Measurements from ENCODE around the gene ATP2B2.

ATP2B2 gene

GRCh38 chr3:10330319-10330718, 175.1 kb downstream of the ATP2B2 start:
- DNase-seq (ENCODE audit: low read depth, low spot score) = no peak

DNA sequence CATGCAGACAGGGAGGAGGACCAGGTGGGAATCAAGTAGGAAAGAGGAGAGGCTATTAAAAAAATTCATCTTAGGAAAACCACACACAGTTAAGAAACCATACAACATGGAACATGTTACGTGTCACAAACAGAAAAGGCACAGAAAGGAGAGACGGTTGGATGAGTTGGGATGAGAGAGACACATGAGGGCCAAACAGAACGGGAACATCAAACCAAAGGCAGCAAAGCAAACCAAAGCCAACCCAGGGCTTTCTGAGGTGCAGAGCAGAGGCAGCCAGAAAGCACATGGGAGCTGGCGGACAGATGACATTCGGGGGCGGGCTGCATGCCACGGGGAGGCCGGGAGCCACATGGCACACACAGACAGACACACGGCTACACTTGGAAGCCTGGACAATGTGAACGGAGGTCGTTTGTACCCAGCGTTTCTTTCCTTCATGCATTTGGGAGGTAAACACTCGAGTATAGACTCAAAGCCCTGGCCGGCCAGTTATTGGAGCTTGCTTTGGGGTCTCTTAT, 175.8 kb downstream of the ATP2B2 start:
- DNase-seq (ENCODE audit: low read depth, low spot score) = no peak

- DNase-seq (ENCODE audit: low read depth, low spot score) = no peak
Measured at GRCh38 chr3:10328460-10329071, 176.8 kb downstream of the ATP2B2 start.

- DNase-seq (ENCODE audit: low read depth, low spot score) = no peak
Measured at GRCh38 chr3:10327592-10327991, 177.8 kb downstream of the ATP2B2 start.

- peak; percentile 34 for DNase-seq (ENCODE audit: low read depth, low spot score)
Measured at GRCh38 chr3:10322352-10322710, 183.1 kb downstream of the ATP2B2 start.

GRCh38 chr3:10321630-10322351, 183.6 kb downstream of the ATP2B2 start:
- no peak for DNase-seq (ENCODE audit: low read depth, low spot score)

GRCh38 chr3:10320320-10320677, 185.1 kb downstream of the ATP2B2 start:
- DNase-seq (ENCODE audit: low read depth, low spot score) = no peak

DNA sequence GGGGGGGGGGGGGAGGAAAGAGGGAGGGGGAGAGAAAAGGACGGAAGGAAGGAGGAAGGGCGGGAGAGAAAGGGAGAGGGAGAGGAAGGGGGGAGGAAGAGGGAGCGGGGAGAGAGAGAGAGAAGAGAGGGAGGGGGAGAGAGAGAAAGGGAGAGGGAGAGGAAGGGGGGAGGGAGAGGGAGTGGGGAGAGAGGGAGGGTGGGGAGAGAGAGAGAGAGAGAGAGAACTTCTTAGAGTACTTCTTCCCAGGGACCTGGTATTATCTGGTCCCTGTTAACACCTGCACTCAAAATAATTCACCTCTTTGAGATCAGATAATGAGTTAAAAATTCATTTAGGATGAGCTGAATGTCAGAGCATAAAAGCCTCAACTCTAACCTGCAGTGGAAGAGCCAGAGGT, 185.6 kb downstream of the ATP2B2 start:
- DNase-seq (ENCODE audit: low read depth, low spot score) = no peak

- DNase-seq (ENCODE audit: low read depth, low spot score) = no peak
Measured at GRCh38 chr3:10319251-10319650, 186.1 kb downstream of the ATP2B2 start.

DNA sequence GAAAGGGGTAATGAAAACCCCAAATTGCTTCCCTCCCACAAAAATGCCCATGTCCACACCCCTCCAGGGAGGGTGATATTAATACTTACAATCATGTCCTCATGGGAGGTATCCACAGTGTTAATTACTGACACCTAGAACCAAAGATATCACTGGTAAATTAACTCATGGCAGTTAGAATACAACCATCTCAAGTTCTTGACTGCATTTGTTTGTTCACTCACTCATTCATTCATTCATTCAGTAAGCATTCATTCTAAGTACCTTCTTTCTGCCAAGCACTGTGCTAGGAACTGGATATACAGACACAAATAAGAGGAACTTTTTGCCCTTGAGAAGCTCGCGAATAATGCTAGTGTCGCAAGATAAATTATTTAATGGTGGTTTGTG, 187.4 kb downstream of the ATP2B2 start:
- DNase-seq (ENCODE audit: low read depth, low spot score) = no peak

DNA sequence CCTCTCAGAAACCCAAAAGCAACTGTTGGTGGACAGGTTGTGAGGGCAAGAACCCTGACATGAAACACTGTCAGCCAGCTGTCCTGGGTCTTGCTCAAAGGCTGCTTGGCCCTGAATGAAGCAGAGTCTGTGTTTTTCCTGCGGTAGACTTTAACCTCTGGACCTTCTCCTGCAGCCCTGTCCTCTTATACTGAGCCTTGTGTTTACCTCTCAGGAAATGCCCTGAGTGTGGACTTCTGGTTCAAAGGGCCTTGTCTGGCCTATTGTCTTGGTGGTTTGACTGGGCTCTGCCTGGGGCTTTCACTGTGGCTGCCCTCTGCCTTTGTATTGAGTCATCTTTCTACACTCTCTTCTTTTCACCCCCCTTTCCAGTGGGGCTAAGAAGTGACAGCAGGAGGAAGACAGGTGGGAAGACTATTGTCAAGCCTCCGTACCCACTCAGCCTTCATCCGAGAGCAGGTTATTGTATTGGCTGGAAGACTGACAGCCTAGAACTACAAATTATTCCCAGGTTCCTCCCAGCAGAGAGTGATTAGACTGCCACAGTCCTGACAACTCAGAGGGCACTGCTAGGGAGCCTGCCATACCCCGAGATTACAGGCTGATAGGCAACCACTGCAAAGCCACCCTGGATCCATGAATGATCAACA, 187.9 kb downstream of the ATP2B2 start:
- DNase-seq (ENCODE audit: low read depth, low spot score) = no peak

- DNase-seq (ENCODE audit: low read depth, low spot score) = no peak
Measured at GRCh38 chr3:10315771-10316344, 189.5 kb downstream of the ATP2B2 start.

DNA sequence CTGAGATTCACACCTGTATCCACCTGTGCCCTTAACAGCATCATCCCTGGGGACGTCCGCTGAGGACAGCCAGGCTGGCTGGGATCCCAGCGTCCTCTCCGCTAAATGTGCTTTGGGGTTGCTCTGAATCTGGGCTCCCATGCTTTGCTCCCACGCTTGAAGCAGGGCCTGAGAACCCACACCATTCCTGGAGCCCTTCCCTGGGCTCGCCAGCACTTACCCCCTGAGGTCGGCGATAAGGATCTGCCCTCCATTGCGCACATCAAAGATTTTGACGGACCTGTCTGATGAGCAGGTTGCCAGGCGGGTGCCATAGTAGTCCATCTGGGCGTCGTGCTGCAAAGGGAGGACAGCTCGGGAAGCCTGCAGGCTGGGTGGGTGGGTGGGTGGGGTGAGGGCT, 190.3 kb downstream of the ATP2B2 start:
- no peak for DNase-seq (ENCODE audit: low read depth, low spot score)

GRCh38 chr3:10312861-10313260, 192.5 kb downstream of the ATP2B2 start:
- no peak for DNase-seq (ENCODE audit: low read depth, low spot score)

DNA sequence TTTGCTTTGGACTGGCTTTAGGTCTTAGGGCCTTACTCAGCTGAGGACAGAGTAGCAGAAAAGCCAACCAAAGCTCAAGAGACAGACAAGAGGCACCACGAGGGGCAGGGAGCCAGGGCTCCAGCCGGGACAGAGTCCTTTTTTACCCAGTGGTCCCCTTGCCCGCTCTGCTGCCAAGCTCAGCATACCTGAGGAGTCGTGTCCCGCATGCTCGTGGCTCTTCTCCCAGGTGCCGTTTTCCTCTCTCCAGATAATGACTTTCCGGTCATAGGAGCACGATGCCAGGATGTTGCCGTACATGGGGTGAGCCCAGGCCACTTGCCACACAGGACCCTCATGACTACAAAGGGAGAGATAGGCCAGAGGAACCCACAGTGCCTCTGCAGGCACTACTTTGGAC, 193.0 kb downstream of the ATP2B2 start:
- no peak for DNase-seq (ENCODE audit: low read depth, low spot score)

DNA sequence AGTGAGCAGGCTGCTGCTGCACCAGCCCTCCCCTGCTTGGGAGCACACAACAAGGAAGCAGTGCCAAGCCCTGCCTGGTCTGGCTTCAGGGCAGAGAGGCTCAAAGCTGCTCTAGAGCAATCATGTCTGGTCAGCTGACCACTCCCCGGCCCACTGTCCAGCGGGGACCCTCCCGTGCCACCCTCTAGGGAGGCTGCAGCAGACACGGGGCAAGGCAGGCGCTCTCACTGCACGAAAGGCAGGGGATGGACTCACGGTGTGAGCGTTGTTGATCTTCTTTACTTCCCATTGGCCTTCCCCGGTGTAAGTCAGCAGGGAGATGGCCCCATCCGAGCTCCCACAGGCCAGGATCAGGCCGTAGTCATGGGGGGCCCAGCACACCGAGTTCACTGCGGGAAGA, 193.7 kb downstream of the ATP2B2 start:
- DNase-seq (ENCODE audit: low read depth, low spot score) = no peak

DNA sequence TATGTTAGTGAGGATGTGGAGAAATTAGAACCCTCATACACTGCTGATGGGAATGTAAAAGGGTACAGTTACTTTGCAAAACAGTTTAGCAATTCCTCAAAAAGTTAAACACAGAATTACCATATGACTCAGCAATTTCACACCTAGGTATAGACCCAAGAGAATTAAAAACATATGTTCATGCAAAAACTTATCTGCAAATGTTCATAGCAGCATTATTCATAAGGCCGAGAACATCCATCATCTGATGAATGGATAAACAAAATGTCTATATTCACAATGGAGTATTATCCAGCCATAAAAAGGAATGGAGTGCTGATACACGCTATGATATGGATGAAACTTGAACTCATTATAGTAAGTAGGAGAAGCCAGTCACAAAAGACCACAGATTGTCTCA, 194.8 kb downstream of the ATP2B2 start:
- no peak for DNase-seq (ENCODE audit: low read depth, low spot score)

GRCh38 chr3:10309736-10310135, 195.7 kb downstream of the ATP2B2 start:
- no peak for DNase-seq (ENCODE audit: low read depth, low spot score)

GRCh38 chr3:10308678-10309077, 196.7 kb downstream of the ATP2B2 start:
- no peak for DNase-seq (ENCODE audit: low read depth, low spot score)

- DNase-seq (ENCODE audit: low read depth, low spot score) = no peak
Measured at GRCh38 chr3:10306156-10306555, 199.2 kb downstream of the ATP2B2 start.

- no peak for DNase-seq (ENCODE audit: low read depth, low spot score)
Measured at GRCh38 chr3:10305331-10305902, 200.0 kb downstream of the ATP2B2 start.

GRCh38 chr3:10304905-10305304, 200.5 kb downstream of the ATP2B2 start:
- DNase-seq (ENCODE audit: low read depth, low spot score) = no peak

All from ELF-1 (cell line).